GM10248 (cell line): ENCODE results near the gene ILDR2.

Experiments
- CTCF ChIA-PET: fragments of 300-600 bp; sonication (Branson Sonifier 250); formaldehyde crosslinking; extraction: SDS; loops from one replicate; lab custom pipeline; 2021; ENCODE audit warnings: antibody characterized with exemption; lab: Yijun Ruan, JAX
- POLR2A ChIA-PET: fragments of 350-650 bp; sonication (Branson Sonifier 250); formaldehyde crosslinking; extraction: SDS; loops from one replicate; lab custom pipeline; 2020; ENCODE audit warnings: antibody characterized with exemption; lab: Yijun Ruan, JAX
- DNase-seq: peaks from one replicate; pipeline ENCODE4 v3.0.0; 2012; ENCODE audit errors: extremely low spot score
- TF ChIP-seq, protein P1 (sequence below): IDR thresholded peaks from 2 replicates; pipeline ENCODE4 v1.5.1; 2012; ENCODE audit warnings: mild to moderate bottlenecking, low read depth; ENCODE audit errors: extremely low read depth, missing control alignments, control extremely low read depth

The ILDR2 gene

DNA sequence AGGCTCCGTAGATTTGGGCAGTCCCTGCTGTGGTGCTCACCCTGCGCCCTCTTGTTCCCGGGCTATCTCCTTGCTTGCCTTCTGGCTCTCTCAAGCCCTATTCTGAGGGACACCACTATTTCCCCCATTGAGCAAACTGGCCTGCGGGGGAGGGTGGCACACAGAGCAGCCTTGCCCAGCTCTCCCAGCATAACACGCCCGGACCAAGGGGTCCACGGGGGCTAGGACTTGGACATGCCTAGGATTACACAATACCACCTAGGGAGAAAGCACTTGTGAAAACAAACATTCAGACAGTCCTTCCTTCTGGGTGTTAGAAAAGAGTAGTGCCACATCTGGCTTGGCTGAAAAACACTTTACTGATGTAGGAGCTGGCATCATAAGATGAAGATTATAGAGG, 106.7 kb downstream of the ILDR2 start:
- CTCF ChIA-PET: interaction anchor here (0.9 to 1.7 kb wide), 6 partner anchors 11 to 194 kb away, joined by 3 to 6 read pairs (median 4); no protein-coding TSS in a partner anchor
- no peak for DNase-seq
- TF ChIP-seq, protein P1, sequence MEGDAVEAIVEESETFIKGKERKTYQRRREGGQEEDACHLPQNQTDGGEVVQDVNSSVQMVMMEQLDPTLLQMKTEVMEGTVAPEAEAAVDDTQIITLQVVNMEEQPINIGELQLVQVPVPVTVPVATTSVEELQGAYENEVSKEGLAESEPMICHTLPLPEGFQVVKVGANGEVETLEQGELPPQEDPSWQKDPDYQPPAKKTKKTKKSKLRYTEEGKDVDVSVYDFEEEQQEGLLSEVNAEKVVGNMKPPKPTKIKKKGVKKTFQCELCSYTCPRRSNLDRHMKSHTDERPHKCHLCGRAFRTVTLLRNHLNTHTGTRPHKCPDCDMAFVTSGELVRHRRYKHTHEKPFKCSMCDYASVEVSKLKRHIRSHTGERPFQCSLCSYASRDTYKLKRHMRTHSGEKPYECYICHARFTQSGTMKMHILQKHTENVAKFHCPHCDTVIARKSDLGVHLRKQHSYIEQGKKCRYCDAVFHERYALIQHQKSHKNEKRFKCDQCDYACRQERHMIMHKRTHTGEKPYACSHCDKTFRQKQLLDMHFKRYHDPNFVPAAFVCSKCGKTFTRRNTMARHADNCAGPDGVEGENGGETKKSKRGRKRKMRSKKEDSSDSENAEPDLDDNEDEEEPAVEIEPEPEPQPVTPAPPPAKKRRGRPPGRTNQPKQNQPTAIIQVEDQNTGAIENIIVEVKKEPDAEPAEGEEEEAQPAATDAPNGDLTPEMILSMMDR: no peak
- POLR2A ChIA-PET: no interaction called here

DNA sequence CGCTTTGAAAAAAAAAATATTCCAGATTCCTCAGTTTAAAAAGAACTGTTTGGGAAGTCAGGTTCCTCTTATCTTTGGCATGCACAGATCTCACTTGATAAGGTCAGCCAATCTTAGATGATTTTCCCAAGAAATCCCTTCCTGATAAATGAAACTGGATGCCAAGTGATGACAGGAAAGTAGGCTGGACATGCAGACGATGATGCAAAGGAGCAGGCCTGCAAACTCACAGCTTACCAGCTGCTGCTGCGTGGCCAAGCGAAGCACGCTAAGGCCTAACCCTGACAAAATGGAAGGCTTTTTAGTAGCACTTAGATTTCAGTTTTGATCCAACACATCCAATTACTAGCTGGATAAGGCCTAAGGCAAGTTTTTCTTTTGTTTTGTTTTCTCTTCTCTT, 109.4 kb downstream of the ILDR2 start:
- TF ChIP-seq, protein P1: no peak
- no peak for DNase-seq
- ChIA-PET POLR2A (no interaction called here), CTCF (interaction anchor here (0.7 kb wide), 1 partner anchor 44 kb away, joined by 3 read pairs; no protein-coding TSS in a partner anchor)

DNA sequence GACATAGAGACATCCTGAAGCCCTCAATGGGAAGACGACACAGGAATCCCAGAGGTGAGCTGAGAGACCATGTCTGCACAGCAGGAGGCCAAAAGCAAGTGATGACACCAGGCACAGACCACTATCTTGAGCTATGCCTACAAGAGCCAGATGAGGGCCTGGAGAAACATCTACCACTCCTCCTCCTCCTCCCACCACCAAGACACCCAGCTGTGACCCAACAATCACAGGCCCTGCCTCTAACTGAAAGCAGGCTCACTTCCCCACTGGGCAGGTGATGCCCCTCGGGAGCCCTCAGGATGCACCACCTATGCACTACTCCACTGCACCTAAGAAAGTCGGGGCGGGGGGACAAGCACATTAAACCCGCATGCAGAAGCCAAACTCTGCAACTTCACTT, 115.7 kb downstream of the ILDR2 start:
- DNase-seq: no peak
- TF ChIP-seq, protein P1: no peak
- ChIA-PET POLR2A (no interaction called here), CTCF (interaction anchor here (1.3 to 1.5 kb wide), 3 partner anchors 12 to 19 kb away, joined by 3 to 4 read pairs (median 3); no protein-coding TSS in a partner anchor)

DNA sequence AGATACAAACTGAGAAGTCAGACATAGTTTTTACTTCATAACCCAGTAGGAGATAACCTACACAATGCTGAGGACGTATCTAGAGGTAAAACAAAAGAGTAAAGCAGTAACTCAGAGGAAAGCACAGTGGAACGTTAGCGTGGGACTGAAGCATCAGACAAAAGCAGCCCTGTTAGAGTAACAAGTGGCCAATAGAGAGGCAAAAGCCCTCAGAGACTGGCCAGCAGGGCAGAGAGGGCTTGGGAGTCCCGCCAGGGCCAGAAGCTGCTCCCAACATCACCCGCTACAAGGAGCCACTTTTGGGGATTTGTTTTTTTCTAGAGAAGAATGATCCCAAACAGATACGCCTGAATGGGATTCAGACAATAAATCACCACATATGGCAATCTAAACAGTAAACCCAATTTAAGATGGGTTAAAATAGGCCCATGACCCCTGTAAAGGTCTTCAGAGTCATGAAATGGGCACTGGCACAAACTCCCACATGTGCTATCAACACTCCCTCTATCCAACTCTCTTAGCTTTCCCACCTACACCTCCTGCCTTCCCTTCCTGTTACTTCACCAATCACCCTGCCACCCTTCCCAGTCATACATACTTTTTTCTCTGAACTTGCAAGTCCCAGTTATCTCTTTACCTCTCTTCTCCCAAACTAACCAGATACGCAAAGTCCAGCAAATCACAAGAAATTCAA, 116.5 kb downstream of the ILDR2 start:
- ChIA-PET POLR2A (no interaction called here), CTCF (interaction anchor here (1.2 to 1.6 kb wide), 5 partner anchors 9 to 18 kb away, joined by 3 to 4 read pairs (median 3); partner anchors contain the start of gene TADA1)
- TF ChIP-seq, protein P1: no peak
- DNase-seq: no peak
